Measurements from ENCODE around the gene STX17.
"Not testable (repeated sequence)": the region's sequence is repeated elsewhere in the genome, so short reads cannot be mapped to it uniquely, and the experiment has no call there.

STX17 gene

DNA sequence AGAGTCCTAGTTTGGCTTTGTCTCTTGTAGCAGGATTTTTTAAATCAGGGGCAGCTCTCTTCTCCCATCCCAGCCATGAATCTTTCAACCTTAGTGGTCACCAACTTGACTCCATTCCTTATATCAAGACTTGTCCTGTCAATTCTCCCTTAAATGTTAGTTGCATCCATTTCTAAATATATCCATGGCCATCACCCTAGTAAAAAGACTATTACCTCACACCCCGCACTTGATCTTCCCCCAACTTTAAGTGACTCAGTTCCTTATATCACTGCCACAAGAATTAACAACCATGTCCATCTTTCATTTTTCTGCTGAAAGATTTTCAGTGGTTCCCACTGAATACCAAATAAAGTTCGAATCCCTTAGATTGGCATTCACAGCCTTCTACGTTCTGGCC is 67.0 kb downstream of the STX17 start:
- no peak for DNase-seq

DNA sequence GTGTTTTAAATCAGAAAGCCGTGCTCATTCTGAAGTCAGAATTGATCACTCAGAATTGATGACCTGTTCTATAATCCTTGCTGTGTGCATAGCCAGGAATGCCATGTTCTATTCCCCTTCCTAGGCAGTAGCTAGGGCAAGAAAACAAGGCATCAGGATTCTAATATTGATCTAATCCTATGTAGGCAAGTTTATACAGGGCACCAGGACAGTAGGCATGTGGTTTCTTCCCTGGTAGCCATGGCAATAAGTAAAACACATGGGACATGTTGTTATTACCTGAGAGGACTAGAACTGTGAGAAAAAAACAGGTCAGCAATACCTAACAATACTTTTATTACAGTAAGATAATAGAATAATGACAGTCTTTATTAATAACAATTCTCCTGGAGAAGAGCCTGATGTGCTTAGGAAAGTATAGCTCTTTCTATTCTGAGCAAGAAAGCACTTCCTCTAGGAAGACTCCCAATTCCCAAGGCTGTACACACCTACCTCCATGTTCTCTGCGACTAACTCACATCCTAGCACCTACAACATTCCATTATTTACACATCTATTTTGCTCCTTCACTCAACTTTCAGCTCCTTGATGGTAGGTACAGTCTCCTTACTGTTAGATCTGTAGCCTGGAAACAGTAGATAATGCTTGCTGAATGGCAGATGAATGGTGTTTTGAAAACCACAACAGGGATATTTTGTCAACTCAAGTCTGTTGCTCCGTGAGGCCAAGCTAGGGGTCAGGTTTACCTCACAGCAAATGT is 70.8 kb downstream of the STX17 start:
- DNase-seq, result no peak

DNA sequence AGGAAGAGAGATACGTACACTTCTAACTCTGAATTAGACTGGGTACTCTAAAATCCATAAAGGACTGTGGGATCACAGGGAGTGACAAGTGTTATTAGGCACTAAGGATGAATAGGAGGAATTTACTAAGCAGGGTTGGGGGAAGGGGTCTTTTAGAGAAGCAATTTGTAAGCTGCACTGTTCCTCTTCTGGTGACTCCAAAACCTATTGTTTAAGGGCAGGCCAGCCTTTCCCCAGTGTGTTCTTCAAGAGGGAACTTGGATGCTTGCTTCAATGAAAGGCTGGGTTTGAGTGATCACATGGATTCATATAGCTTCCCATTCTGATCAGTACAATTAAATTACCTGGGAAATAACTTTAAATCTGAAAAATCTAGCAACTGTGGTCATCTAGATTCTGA is 71.8 kb downstream of the STX17 start:
- DNase-seq, result no peak

DNA sequence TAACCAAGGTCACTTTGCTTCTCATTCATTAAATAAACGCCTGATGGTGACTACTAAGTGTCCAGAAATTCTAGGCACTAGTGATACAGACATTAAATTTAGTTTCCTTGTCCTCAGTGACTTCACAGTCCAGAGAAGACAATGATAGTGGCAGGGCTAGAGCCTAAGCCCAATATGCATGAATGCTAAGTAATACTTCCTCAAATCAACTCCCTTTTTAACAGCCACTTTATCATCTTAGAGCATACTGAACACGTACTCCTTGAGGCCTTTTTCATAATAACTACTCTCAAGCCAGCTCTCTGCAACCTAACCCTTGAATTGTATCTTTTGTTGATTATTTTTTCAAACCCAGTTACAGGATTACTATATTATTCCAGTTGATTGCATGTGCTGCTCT is 74.1 kb downstream of the STX17 start:
- peak; percentile 4 to 13 for DNase-seq

DNA sequence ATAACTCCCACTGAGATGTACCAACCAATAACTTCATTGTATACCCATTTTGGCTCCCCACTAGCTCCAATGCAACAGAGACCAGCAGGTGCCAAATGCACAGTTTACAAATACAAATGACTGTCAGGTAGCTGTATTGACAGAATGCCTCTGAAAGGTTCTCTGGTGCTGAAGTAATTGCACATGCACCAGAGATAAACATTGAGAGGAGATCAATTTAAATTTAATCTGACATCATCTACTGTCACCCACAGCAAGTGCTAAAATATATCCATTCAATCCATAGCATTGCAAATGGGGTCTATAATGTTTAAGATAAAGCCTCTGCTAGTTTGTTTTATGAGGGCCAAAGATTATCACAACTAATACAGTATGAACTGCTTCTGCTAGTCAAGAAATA is 80.2 kb downstream of the STX17 start:
- no peak for DNase-seq

DNA sequence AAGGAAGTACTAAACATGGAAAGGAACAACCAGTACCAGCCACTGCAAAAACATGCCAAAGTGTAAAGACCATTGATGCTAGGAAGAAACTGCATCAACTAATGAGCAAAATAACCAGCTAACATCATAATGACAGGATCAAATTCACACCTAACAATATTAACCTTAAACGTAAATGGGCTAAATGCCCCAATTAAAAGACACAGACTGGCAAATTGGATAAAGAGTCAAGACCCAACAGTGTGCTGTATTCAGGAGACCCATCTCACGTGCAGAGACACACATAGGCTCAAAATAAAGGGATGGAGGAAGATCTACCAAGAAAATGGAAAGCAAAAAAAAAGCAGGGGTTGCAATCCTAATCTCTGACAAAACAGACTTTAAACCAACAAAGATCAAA is 84.1 kb downstream of the STX17 start:
- DNase-seq, result not testable (repeated sequence)

DNA sequence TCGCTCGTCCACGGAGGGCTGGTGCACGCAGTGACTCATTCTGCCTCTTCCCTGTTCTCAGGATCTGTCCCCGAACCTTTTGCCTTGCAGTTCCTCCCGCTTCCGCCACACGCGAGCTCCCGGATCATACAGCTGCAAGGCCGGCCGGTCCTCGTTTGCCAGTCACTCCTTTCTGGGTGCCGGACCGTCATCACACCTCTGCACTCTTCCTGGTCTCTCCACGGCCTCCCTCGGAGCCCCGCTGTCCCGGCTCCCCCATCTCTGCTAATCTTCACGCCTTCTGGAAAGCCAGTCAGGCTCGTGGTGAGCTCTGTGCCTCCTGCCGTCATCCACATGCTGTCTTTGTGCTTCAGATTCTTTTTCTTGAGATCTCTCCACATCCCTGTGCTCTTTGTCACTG is 91.8 kb downstream of the STX17 start:
- no peak for DNase-seq

DNA sequence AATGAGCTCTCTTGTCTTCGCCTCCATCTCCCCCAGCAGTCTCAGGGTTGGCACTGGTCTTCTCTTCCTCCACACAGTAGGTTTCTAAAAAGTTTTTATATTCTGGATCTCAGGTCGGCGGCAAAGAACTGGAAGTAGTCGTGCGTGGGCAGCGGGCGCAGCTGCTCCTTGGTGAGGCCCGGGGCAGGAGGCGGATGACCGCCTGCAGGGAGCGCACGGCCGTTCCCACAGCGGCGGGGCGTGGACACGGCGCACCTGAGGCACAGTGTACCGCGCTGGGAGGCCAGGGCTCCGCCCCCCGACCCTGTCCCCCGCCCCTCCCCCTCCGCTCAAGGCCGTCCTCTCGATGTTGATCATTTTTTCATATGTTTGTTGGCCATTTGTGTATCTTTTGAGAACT is 92.4 kb downstream of the STX17 start:
- no peak for DNase-seq

DNA sequence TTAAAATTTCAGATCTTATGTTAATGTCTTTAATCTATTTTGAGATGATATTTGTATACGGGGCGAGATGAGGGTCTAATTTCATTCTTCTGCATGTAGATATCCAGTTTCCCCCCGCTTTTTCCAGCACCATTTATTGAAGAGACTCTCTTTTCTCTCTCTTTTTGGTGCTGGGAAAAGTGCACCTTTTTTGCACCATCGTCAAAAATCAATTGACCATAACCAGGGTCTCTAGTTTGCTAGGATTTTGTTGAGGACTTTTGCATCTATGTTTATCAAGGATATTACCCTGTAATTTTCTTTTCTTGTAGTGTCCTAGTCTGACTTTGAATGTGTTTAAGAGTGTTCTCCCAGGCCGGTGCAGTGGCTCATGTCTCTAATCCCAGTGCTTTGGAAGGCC is 93.3 kb downstream of the STX17 start:
- no peak for DNase-seq

DNA sequence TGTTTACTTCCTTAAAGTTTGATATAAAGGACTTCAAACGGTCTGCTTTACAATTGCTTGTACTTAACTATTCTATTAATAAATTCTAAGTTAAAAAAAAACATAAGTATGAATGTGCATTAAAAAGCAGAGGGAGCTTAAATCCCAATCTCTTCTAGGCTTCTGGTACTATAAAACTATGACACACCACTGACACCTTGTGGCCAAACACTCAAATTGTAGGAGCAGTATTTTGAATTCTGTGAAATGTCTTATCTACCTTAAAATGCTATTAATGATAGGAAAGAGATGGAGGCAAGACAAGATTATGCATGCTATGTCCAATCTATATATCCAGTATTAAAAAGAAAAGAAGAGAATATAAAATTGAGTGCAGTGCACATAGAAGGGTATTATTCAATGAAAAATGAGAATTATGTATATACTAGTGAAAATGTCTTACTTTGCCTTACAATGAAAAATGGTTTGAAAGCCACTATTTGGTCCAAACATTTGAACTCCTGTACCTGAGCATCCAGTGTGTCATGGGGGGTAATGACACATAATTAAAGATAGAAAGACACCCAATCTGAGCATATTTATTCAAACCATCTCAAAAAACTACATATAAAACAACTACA is 104.7 kb downstream of the STX17 start:
- peak; percentile 65 to 80 for DNase-seq

DNA sequence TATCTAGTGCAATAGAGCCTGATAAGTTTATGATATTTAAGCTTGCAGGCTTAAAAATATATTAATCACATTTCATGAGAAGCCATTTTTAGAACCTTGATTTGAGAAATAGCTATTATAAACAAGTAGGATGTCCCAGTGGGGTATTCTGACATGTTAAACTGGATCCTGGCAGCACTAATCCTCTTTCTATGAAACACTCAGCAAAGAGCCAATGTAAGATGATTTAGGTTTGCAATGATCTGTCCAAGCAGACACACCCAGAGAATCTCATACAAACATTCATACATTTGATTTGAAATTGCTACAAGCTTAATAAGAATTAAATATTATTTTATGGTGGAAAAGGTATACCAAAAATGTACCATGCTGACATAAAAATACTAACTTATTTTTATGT is 105.8 kb downstream of the STX17 start:
- no peak for DNase-seq

DNA sequence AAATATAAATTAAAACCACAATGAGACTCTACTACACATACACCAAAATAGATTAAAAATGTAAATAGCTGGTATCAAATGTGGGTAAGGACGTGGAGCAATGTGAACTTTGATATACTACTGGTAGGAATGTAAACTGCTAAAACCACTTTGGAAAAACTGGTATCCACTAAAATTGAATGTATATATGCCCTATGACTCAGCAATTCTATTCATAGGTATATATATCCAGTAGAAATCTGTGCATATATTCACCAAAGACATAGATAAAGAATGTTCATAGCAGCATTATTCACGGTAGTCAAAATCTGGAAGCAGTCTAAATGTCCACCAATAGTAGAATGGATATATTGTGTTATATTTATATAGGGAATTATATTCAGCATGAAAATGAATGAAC is 107.1 kb downstream of the STX17 start:
- DNase-seq, result no peak

DNA sequence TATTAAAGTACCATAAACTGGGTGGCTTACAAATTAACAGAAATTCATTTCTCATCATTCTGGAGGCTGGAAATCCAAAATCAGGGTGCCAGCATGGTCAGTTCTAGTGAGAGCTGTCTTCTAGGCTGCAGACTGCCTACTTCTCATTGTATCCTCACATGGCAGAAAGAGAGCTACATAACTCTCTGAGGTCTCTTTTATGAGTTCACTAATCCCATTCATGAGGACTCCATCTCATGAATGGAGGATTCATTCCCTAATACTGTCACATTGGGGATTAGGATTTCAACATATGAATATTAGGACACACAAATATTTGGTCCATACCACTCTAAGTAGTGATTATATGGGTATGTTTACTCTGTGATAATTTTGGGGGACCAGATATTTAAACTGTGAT is 108.4 kb downstream of the STX17 start:
- no peak for DNase-seq

DNA sequence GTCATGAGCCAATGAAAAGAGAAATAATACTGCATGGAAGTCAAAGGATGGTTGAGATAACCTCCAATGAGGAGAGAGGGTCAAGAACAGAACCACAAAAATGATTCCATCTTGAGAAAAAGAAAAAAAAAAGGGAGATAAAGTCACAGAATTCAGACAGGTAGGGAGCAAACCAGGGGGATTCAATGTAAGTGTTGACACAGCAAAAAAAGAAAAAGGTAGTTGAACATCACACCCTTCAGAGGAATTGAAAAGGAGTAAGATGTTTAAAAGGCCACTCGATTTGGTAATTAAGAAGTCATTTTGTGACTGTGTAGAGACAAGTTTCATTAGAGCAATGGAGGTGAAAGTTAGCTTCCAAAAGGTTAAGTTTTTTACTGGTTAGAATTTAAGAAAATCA is 113.1 kb downstream of the STX17 start:
- no peak for DNase-seq

Data from AML-193 (cell line).